Esophagus squamous epithelium (tissue), 5 donors: ENCODE data around the gene HCFC2. TPM values are rescaled to one million over a fixed set of nuclear protein-coding genes. Genes with fewer than 3 reads are reported as not detected.
"Not testable (repeated sequence)": the region's sequence is repeated elsewhere in the genome, so short reads cannot be mapped to it uniquely, and the experiment has no call there.

Experiments used
- DNase-seq: peaks from one replicate; lab custom pipeline; 2025; lab: John Stamatoyannopoulos, UW
- H3K27ac ChIP-seq, 4 donors: fragments of 200-600 bp; sonication (generic); one replicate each; pipeline ENCODE4 v1.5.1; 2016 to 2019; ENCODE audit warnings: mild to moderate bottlenecking in 1 of 4
- H3K27me3 ChIP-seq, 4 donors: fragments of 200-600 bp; sonication (generic); 1 replicate in 3 of 4; 2 replicates in 1 of 4; pipeline versions ENCODE4 v1.5.1 to v1.6.0; 2017 to 2021; ENCODE audit warnings: antibody characterized with exemption in 1 of 4
- H3K36me3 ChIP-seq, 3 donors: fragments of 200-600 bp; sonication (generic); one replicate each; pipeline ENCODE4 v1.5.1; 2016 to 2019
- H3K4me1 ChIP-seq, 3 donors: fragments of 200-600 bp; sonication (generic); one replicate each; pipeline ENCODE4 v1.5.1; 2017 to 2019
- H3K4me3 ChIP-seq, 4 donors: fragments of 200-600 bp; sonication (generic); 1 replicate in 3 of 4; 2 replicates in 1 of 4; pipeline ENCODE4 v1.5.1; 2016 to 2019; ENCODE audit warnings: mild to moderate bottlenecking in 2 of 4, moderate library complexity in 1 of 4
- H3K9me3 ChIP-seq, 3 donors: fragments of 200-600 bp; sonication (generic); one replicate each; pipeline ENCODE4 v1.5.1; 2016 to 2019
- POLR2A ChIP-seq, 4 donors: fragments of 450-650 bp; IDR thresholded peaks; one replicate each; pipeline ENCODE4 v1.6.1; 2017; ENCODE audit warnings: antibody characterized with exemption in 4 of 4, mild to moderate bottlenecking in 4 of 4, moderate library complexity in 3 of 4
- WGBS, 2 donors: methylation state at CpG; one replicate each; pipeline ENCODE4 v1.1.5; 2018; 5-methylcytosine and 5-hydroxymethylcytosine counted together
- intact Hi-C: fragments of 100-400 bp; cut with DNase I; formaldehyde crosslinking; loops from one replicate; pipeline ENCODE4 v1.15.0; 2022
- total RNA-seq, 4 donors: library from RNA; depleted of rRNA; stranded (reverse); fragments of >200 nt; gene quantifications; one replicate each; pipeline ENCODE4 v1.1.0, GENCODE V29; 2016
- TF ChIP-seq, protein P1 (sequence below), 6 experiments: fragments of 450-650 bp in 4 of 6; fragments of 200-600 bp in 2 of 6; sonication (generic) in 2 of 6; IDR thresholded peaks; one replicate each; pipeline ENCODE4 v1.5.1; 2016 to 2019; ENCODE audit warnings: antibody characterized with exemption in 6 of 6, mild to moderate bottlenecking in 4 of 6, moderate library complexity in 4 of 6
- donor health status: DM: yes; HTN: yes; CAD: no.

Gene HCFC2
- total RNA-seq, 4 donors from 2014 or later: 10.1 to 17.7 (median 14.7) TPM

DNA sequence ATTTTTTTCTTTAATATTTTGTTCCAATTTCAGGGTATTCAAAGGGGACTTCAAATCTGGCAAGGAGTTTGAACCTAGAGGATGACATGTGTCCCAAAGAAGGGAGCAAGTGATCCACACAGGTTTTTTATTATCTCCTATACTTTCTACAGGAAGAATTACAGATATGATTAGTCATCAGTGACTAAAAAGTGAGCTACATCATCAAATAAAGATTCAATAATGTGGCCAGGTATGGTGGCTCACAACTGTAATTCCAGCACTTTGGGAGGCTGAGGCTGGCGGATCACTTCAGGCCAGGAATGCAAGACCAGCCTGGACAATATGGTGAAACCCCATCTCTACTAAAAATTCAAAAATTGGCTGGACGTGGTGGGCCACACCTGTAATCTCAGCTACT lies 38.6 kb upstream of the HCFC2 start:
- intact Hi-C loops: no loop called here
- no peak for TF ChIP-seq POLR2A (IDR thresholded peaks at IDR 0.05)
- TF ChIP-seq, protein P1, sequence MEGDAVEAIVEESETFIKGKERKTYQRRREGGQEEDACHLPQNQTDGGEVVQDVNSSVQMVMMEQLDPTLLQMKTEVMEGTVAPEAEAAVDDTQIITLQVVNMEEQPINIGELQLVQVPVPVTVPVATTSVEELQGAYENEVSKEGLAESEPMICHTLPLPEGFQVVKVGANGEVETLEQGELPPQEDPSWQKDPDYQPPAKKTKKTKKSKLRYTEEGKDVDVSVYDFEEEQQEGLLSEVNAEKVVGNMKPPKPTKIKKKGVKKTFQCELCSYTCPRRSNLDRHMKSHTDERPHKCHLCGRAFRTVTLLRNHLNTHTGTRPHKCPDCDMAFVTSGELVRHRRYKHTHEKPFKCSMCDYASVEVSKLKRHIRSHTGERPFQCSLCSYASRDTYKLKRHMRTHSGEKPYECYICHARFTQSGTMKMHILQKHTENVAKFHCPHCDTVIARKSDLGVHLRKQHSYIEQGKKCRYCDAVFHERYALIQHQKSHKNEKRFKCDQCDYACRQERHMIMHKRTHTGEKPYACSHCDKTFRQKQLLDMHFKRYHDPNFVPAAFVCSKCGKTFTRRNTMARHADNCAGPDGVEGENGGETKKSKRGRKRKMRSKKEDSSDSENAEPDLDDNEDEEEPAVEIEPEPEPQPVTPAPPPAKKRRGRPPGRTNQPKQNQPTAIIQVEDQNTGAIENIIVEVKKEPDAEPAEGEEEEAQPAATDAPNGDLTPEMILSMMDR (IDR thresholded peaks at IDR 0.05): no peak
- Histone ChIP-seq H3K36me3 (no peaks in the 10 kb centered on the region), H3K4me1 (no peaks in the 10 kb centered on the region), H3K9me3 (peaks cover 0 to 9% (median 0%) of the 10 kb centered on the region in 3 donors), H3K4me3 (no peak overlapping the region), H3K27me3 (no peaks in the 10 kb centered on the region), H3K27ac (no peak overlapping the region)
- 84 to 92% methylated on average over 2 of the region's 2 CpGs for WGBS, 2 donors
- no peak for DNase-seq

DNA sequence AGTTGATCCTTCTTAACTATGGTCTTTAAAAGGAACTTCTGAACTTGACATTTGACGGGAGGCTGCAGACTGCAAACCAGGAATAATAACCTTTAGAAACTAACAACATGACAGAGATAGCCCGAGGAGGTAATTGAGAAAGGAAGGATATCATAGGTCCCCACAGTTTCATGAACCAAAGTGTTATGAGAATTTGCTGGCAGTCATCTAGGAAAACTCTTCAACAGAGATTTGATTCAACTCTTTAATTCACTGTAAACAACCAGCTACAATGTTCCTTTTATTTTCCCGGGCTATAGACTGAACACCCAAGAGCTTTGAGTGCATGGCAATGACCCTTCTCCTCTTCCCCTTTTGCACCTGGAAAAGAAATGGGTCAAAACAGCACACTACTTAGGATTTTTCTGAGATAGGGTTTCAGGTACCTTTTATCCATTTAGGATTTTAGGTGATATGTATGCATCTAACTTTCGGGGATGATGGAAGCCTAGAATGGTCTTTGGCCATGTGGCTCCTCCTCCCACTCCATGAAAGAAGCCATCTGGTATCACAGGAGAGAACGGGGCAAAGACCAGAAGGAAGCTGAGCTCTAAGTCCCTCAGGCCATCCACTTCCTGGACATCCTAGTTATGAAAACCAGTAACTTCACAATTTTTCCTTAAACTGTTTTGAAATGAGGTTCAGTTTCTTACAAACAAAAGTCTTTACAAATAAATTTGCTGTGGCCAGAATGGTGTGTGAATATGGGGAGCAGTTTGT lies 37.3 kb upstream of the HCFC2 start:
- H3K4me3 ChIP-seq: no peak overlapping the region
- H3K27ac ChIP-seq: no peak overlapping the region
- 47 to 51% methylated on average over 5 of the region's 5 CpGs for WGBS, 2 donors
- no peak for TF ChIP-seq POLR2A (IDR thresholded peaks at IDR 0.05)
- TF ChIP-seq, protein P1 (IDR thresholded peaks at IDR 0.05): no peak
- no peaks in the 10 kb centered on the region for H3K27me3 ChIP-seq
- H3K36me3 ChIP-seq: no peaks in the 10 kb centered on the region
- DNase-seq: no peak
- H3K9me3 ChIP-seq: peaks cover 0 to 9% (median 0%) of the 10 kb centered on the region in 3 donors
- intact Hi-C loops: no loop called here
- H3K4me1 ChIP-seq: no peaks in the 10 kb centered on the region

DNA sequence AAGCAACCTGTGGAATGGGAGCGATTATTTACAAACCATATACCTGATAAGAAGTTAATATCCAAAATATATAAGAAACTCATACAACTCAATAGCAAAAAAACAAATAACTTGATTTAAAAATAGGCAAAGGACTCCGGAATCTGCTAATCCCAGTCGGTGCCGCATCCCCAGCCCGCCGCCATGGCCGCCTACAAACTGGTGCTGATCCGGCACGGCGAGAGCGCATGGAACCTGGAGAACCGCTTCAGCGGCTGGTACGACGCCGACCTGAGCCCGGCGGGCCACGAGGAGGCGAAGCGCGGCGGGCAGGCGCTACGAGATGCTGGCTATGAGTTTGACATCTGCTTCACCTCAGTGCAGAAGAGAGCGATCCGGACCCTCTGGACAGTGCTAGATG lies 33.7 kb upstream of the HCFC2 start:
- intact Hi-C loops, H3K4me1 ChIP-seq, H3K9me3 ChIP-seq, H3K27ac ChIP-seq, H3K4me3 ChIP-seq, H3K36me3 ChIP-seq, DNase-seq, H3K27me3 ChIP-seq: not testable (repeated sequence)
- WGBS, 2 donors: 92 to 94% methylated on average over 12 of the region's 27 CpGs

DNA sequence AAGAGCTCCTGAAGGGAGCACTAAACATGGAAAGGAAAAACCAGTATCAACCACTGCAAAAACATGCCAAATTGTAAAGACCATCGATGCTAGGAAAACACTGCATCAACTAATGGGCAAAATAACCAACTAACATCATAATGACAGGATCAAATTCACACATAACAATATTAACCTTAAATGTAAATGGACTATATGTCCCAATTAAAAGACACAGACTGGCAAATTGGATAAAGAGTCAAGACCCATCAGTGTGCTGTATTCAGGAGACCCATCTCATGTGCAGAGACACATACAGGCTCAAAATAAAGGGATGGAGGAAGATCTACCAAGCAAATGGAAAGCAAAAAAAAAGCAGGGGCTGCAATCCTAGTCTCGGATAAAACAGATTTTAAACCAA lies 28.2 kb upstream of the HCFC2 start:
- H3K27ac ChIP-seq, H3K4me3 ChIP-seq, intact Hi-C loops, H3K27me3 ChIP-seq, H3K36me3 ChIP-seq, H3K9me3 ChIP-seq, DNase-seq, H3K4me1 ChIP-seq: not testable (repeated sequence)
- 83 to 86% methylated on average over 2 of the region's 2 CpGs for WGBS, 2 donors

DNA sequence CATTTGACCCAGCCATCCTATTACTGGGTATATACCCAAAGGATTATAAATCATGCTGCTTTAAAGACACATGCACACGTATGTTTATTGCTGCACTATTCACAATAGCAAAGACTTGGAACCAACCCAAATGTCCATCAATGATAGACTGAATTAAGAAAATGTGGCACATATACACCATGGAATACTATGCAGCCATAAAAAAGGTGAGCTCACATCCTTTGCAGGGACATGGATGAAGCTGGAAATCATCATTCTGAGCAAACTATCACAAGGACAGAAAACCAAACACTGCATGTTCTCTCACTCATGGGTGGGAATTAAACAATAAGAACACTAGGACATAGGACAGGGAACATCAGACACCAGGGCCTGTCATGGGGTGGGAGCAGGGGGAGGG lies 24.6 kb upstream of the HCFC2 start:
- H3K27me3 ChIP-seq, H3K27ac ChIP-seq, H3K36me3 ChIP-seq, H3K4me1 ChIP-seq, H3K9me3 ChIP-seq, H3K4me3 ChIP-seq, DNase-seq, intact Hi-C loops: not testable (repeated sequence)
- WGBS, 2 donors: 78 to 83% methylated on average over 1 of the region's 1 CpG

DNA sequence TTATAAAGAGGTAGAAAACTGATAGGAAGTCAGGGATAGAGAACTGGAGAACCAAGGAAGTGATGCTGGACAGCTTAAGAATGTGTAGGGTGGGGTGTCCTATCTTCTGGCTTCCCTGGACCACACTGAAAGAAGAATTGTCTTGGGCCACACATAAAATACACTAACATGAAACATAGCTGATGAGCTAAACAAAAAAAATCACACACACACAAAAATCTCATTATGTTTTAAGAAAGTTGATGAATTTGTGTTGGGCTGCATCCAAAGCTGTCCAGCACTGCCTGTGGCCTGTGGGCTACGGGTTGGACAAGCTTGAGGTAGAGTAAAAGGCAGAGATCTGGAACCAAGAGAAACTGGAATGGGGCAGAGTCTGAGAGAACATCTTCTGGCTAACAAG lies 21.8 kb upstream of the HCFC2 start:
- no peak for TF ChIP-seq POLR2A (IDR thresholded peaks at IDR 0.05)
- TF ChIP-seq, protein P1 (IDR thresholded peaks at IDR 0.05): no peak
- H3K4me1 ChIP-seq: no peaks in the 10 kb centered on the region
- no peaks in the 10 kb centered on the region for H3K36me3 ChIP-seq
- no peaks in the 10 kb centered on the region for H3K9me3 ChIP-seq
- intact Hi-C loops: no loop called here
- H3K27ac ChIP-seq: no peak overlapping the region
- WGBS, 2 donors: 80% methylated on average over 1 of the region's 1 CpG; no CpG with 5 or more reads in 1 of the 2 donors
- no peaks in the 10 kb centered on the region for H3K27me3 ChIP-seq
- H3K4me3 ChIP-seq: no peak overlapping the region
- DNase-seq: no peak
